ENCODE results near the gene SEPTIN3. TPM values are rescaled to one million over a fixed set of nuclear protein-coding genes. Genes with fewer than 3 reads are reported as not detected.

Gene SEPTIN3, protein sequence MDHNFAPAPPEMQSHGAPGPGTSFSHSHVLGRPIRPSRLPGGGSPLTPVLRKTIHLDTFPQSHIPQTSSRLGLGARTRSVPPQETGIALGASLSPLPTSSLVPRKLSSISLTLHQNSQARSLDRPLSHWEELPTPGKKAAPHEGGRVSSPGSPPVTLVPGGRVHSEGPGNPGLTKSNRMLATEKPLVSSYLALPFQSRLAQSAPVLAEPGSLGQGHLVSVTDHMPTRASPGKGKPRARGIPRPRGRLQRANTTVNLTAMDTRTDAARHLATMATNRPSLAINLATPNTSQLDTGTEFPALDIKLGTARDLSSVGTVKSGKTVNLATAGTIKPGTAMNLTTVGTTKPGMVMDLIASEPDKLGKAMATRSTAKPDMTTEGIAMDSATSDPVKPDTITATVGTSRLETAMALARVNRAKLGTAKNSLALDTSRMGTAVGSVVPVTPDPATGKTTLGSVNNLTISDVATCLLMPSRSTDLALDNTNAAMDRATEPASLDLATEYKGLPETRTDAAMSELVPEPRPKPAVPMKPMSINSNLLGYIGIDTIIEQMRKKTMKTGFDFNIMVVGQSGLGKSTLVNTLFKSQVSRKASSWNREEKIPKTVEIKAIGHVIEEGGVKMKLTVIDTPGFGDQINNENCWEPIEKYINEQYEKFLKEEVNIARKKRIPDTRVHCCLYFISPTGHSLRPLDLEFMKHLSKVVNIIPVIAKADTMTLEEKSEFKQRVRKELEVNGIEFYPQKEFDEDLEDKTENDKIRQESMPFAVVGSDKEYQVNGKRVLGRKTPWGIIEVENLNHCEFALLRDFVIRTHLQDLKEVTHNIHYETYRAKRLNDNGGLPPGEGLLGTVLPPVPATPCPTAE
- 0.72 to 1.3 TPM (median 1.0 TPM) in 5 replicates for total RNA-seq (2022; extraction: Qiagen RNA extraction; ENCODE audit: low read depth)

DNA sequence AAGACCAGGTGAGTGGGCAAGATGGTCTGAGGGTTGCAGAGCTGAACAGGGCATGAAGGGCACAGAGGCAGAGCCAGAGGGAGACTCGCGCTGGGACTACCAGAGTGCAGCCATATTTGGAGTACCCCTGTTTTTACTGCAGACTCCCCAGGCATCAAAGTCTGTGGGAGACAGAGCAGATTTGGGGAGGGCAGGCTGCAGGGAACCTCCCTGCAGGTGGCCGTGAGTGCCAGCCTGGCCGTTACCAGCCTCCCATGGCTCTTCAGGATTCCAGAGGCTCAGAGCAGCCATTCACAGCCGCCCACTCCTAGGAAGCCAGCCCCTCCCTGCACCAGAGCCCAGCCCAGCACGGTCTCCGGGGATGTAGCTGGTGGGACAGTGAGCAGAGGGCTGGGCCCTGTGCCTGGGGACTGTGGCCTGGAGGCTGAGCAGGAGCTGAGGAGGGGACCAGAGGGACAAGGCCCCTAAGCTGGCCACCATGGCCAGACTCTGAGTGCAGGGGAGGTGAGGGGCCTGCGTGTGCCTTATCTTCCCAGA lies at the start of gene SEPTIN3:
SEPTIN3 (plus strand) TSS at position 334 of the 537 bp plus-strand sequence. CDS start 2,050 bp downstream, outside the sequence.

DNA sequence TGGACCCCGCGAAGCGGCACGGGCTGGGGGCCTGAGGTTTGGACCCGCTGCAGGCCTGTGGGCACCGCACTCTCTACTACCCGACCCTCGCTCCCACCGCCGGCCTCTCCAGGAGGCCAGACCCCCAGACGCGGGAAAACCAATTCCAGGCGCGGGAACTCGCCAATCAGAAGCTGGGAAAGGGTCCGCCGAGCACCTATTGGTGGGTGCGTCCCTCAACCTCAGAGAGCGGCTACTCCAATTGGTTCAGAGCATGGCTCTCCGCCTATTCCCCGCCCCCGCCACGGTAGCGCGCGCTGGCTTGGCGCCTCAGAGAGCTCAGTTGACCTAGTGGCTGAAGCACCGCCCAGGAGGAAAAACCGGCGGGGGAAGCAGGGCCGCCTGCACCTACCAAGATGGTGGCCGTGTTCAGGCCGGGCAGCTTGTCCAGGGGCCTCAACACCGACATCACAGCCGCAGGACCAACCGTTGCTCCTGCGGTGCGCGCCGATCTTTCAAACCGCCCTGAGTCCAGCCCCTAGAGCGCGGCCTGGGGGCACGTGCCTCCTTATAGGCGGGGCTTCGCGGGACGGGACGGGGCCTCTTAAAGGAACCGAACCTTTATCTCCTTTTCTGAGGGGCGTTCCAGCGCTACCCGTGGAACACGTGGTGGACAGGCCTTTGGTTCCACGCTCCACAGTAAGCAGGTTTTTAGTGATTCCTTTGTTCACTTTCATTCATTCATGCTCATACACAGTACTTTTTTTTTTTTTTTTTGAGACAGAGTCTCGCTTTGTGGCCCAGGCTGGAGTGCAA lies 22.4 kb upstream of the SEPTIN3 start, which contains the start of gene CENPM:
CENPM (minus strand) TSS at position 524 of the 795 bp plus-strand sequence; CDS start at position 448, 76 bp downstream.

GRCh38 chr22:41951898-41952474 lies 17.3 kb upstream of the SEPTIN3 start, which contains the start of gene SMIM45:
SMIM45 (plus strand) TSS chr22:41952150.

GRCh38 chr22:41998361-41999261 lies 29.4 kb downstream of the SEPTIN3 start, which contains the start of gene WBP2NL:
WBP2NL (plus strand) TSS chr22:41998788; CDS start chr22:41998819, 31 bp downstream.

Other genes starting within 250 kb of the SEPTIN3 start
- 3.2 to 3.7 TPM (median 3.5 TPM) in 5 replicates for gene CCDC134, start 168.8 kb upstream of the SEPTIN3 start, total RNA-seq (2022; extraction: Qiagen RNA extraction; ENCODE audit: low read depth)
- gene SREBF2, start 136.3 kb upstream of the SEPTIN3 start, total RNA-seq (2022; extraction: Qiagen RNA extraction; ENCODE audit: low read depth) = 22.8 to 31.3 TPM (median 29.8 TPM) in 5 replicates
- gene SHISA8, start 54.4 kb upstream of the SEPTIN3 start, total RNA-seq (2022; extraction: Qiagen RNA extraction; ENCODE audit: low read depth) = 0.21 to 0.40 TPM (median 0.27 TPM) in 4 of 5 replicates, not detected in the other
- gene TNFRSF13C, start 42.6 kb upstream of the SEPTIN3 start, total RNA-seq (2022; extraction: Qiagen RNA extraction; ENCODE audit: low read depth) = 0.15 to 0.29 TPM (median 0.22 TPM) in 5 replicates
- 29.6 to 42.1 TPM (median 36.4 TPM) in 5 replicates for gene CENPM, start 22.3 kb upstream of the SEPTIN3 start, total RNA-seq (2022; extraction: Qiagen RNA extraction; ENCODE audit: low read depth)
- 0.30 TPM in 1 of 5 replicates, not detected in the others for gene WBP2NL, start 29.3 kb downstream of the SEPTIN3 start, total RNA-seq (2022; extraction: Qiagen RNA extraction; ENCODE audit: low read depth)
- 6.1 to 7.4 TPM (median 6.6 TPM) in 5 replicates for gene NAGA, start 101.4 kb downstream of the SEPTIN3 start, total RNA-seq (2022; extraction: Qiagen RNA extraction; ENCODE audit: low read depth)
- gene PHETA2, start 104.8 kb downstream of the SEPTIN3 start, total RNA-seq (2022; extraction: Qiagen RNA extraction; ENCODE audit: low read depth) = not detected in 5 replicates
- 23.7 to 49.4 TPM (median 40.9 TPM) in 5 replicates for gene SMDT1, start 110.3 kb downstream of the SEPTIN3 start, total RNA-seq (2022; extraction: Qiagen RNA extraction; ENCODE audit: low read depth)
- gene NDUFA6, start 121.3 kb downstream of the SEPTIN3 start, total RNA-seq (2022; extraction: Qiagen RNA extraction; ENCODE audit: low read depth) = 60.8 to 71.7 TPM (median 67.1 TPM) in 5 replicates
- 0.40 to 0.91 TPM (median 0.55 TPM) in 5 replicates for gene CYP2D6, start 161.4 kb downstream of the SEPTIN3 start, total RNA-seq (2022; extraction: Qiagen RNA extraction; ENCODE audit: low read depth)